HG03175 (cell line): ENCODE results near the gene ZNF892.
"Not testable (repeated sequence)": the region's sequence is repeated elsewhere in the genome, so short reads cannot be mapped to it uniquely, and the experiment has no call there.

Experiments
- ATAC-seq: cut with Tn5 transposase; IDR thresholded peaks from one replicate; pipeline ENCODE4 v1.9.1; 2021; ENCODE audit warnings: mild to moderate bottlenecking, moderate library complexity; ENCODE audit not compliant: unreplicated experiment

Gene ZNF892

GRCh38 chr2:95207111-95207961, at the start of gene ZNF892:
Gene ZNF892, plus strand, starts transcription at chr2:95207521. Its CDS starts 295 bp downstream, at chr2:95207816.
- ATAC-seq = peak; percentile 96

- ATAC-seq = no peak
These were observed 48.9 kb upstream of the ZNF892 start for GRCh38 chr2:95158441-95158840.

GRCh38 chr2:95158891-95159619, 48.3 kb upstream of the ZNF892 start:
- peak; percentile 57 for ATAC-seq

- ATAC-seq = peak; percentile 91
These were observed 47.5 kb upstream of the ZNF892 start, which contains the start of gene ZNF514 for GRCh38 chr2:95159690-95160449. Gene ZNF514, minus strand, starts transcription at chr2:95159848. Its CDS starts 6,595 bp downstream, at chr2:95153253.

GRCh38 chr2:95165030-95165370, 42.3 kb upstream of the ZNF892 start:
- peak; percentile 6 for ATAC-seq

- ATAC-seq = peak; percentile 93
These were observed 41.8 kb upstream of the ZNF892 start, which contains the start of gene ZNF2 for GRCh38 chr2:95165371-95166064. Gene ZNF2, plus strand, starts transcription at chr2:95165809. Its CDS starts 10,418 bp downstream, at chr2:95176227.

GRCh38 chr2:95166065-95166763, 41.1 kb upstream of the ZNF892 start:
- ATAC-seq = no peak

GRCh38 chr2:95171902-95172301, 35.4 kb upstream of the ZNF892 start:
- ATAC-seq = no peak

GRCh38 chr2:95174031-95174542, 33.2 kb upstream of the ZNF892 start:
- ATAC-seq = no peak

GRCh38 chr2:95179451-95179850, 27.9 kb upstream of the ZNF892 start:
- no peak for ATAC-seq

- no peak for ATAC-seq
These were observed 25.5 kb upstream of the ZNF892 start for GRCh38 chr2:95181774-95182173.

GRCh38 chr2:95185197-95185596, 22.1 kb upstream of the ZNF892 start:
- no peak for ATAC-seq

- ATAC-seq = no peak
These were observed 21.3 kb upstream of the ZNF892 start for GRCh38 chr2:95185973-95186372.

- not testable (repeated sequence) for ATAC-seq
These were observed 14.4 kb upstream of the ZNF892 start for GRCh38 chr2:95192956-95193355.

- ATAC-seq = no peak
These were observed 3.4 kb upstream of the ZNF892 start for GRCh38 chr2:95203911-95204310.

GRCh38 chr2:95204396-95204795, 2.9 kb upstream of the ZNF892 start:
- no peak for ATAC-seq

- no peak for ATAC-seq
These were observed 1.2 kb upstream of the ZNF892 start for GRCh38 chr2:95206096-95206495.

- ATAC-seq = no peak
These were observed 785 bp downstream of the ZNF892 start for GRCh38 chr2:95208106-95208505.

- no peak for ATAC-seq
These were observed 7.8 kb downstream of the ZNF892 start for GRCh38 chr2:95215018-95215612.
